ENCODE results near the gene ADRA2C. TPM values are rescaled to one million over a fixed set of nuclear protein-coding genes. Genes with fewer than 3 reads are reported as not detected.

The ADRA2C gene
- not detected in 2 replicates for total RNA-seq

DNA sequence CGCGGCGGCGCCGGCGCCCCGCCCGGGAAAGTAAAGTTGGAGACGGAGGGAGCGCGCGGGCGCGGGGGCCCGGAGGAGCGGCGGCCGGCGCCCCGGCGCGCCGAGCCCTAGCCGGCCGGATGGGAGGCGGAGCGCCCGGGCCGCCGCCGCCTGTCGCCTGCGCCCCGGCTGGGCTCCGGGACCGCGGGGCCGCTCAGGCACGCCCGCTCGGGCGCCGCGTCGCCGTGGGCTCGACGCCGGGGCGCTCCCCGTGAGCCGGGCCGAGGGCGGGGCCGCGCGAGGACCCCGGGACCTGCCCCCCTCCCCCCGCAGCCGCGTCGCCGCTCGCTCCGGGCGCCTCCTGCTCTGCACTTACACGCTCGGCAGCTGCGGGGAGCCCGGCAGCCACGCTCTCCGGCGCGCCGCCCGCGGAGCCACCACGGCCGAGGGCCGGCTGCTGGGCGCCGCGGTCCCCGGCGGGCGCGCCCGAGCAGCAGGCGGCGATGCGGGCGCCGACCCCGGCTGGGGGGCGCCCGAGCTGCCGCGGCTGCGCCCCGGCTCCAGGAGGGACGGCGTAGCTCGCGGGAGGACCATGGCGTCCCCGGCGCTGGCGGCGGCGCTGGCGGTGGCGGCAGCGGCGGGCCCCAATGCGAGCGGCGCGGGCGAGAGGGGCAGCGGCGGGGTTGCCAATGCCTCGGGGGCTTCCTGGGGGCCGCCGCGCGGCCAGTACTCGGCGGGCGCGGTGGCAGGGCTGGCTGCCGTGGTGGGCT, at the start of gene ADRA2C:
Gene ADRA2C (plus strand): TSS at position 350 of the 749 bp plus-strand sequence. CDS start 222 bp downstream, at position 572.
- intact Hi-C loops (cut with micrococcal nuclease): no loop called here

DNA sequence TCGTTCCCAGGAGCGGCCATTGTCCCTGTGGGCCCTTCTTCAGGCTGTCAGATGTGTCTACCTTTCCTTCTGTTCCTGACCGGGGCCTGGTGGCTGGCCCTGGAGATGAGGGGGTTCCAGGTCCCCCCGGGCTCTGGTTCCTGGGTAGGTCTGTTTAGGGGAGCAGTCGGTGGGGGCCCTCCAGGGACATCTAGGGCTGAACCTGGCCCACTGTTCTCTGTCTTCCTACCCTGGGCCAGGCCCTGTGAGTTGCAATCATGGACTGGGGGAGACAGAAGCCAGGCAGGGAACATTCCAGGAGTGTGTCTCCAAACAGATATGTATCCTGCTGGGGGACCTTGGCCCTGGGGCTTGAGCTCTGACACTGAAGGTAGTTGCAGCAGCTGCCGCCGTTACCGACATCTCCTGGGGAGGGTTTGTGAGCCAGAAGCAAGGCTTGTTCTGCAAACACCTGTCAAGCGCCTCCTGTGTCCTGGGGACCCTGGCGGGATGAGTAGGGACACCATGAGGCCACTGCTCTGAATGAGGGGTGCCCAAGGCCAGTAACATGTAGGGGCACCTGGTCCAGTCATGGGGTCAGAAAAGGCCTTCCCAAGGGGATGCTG, 49.5 kb upstream of the ADRA2C start:
- intact Hi-C loops (cut with micrococcal nuclease): no loop called here

DNA sequence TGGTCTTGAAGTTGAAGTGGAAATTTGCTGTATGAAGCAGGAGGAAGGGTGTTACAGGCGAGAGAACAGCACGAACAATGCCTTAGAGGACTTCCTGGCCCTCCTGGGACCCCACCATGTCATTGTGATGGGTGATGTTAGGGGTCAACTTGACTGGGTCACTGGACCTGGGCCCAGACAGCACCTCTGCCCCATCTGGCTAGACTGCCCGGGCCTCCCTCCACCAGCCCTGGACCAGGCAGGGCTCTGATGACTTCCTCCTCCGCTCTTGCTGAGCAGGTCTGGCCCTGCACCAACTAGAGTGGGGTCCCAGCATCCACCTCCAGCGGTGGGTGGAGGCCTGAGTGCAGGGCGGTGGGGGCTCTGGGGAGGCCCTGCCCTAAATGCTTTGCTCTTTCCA, 48.9 kb upstream of the ADRA2C start:
- intact Hi-C loops (cut with micrococcal nuclease): no loop called here

DNA sequence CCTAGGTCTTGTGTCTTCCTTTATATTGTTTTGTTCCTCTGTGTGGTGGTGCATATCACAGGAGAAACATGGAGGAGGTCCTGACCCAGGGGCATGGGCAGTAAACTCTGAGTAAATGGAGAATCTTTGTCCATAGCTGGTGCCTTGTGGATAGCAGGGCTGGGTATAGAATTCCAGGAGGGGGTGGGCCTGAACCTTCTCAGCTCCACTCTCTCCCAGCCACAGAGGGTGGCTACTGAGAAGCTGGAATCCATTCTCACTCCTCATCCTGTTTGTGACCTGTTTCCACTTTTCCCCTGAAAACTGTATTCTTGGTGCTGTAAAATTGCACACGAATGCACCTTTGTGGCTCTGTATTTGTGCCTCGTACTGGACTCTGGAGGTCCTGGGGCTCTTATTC, 47.7 kb upstream of the ADRA2C start:
- intact Hi-C loops (cut with micrococcal nuclease): no loop called here

DNA sequence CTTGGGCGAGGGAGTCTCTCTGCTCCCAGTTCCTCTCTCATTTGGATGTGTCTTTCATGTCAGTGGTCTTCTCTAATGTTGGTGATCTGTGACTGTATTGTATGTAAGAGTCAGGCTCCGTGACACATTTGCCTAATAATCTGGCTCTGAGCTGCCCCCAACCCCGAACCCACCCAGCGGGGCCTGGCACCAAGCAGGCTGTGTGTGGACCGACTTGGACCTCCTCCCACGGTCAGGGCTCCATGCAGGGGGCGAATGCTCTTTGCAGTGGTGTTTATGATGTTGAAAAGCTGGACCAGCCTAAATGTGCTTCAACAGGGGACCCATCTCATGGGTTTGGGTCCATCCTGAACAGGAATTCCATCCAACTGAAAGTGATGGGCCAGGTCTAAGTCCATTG, 47.0 kb upstream of the ADRA2C start:
- intact Hi-C loops (cut with micrococcal nuclease): no loop called here

DNA sequence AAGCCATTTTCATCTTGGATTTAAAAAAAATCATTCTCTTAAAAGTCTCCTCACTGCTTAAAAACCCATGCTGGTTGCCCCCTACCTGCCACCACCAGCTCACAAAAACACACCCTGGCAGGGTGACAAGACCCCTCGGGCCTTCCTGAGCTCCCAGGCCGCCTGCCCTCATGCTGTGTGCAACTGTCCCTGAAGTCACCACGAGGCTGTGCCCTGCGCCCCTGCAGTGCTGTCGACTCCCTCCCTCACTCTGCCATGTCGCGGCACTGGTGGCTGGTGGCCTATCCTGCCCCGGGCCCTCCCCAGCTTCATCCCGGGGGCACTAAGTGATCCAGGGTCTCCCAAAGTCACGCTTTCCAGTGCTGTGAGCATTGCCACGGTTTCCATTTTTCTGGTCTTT, 46.3 kb upstream of the ADRA2C start:
- intact Hi-C loops (cut with micrococcal nuclease): no loop called here

DNA sequence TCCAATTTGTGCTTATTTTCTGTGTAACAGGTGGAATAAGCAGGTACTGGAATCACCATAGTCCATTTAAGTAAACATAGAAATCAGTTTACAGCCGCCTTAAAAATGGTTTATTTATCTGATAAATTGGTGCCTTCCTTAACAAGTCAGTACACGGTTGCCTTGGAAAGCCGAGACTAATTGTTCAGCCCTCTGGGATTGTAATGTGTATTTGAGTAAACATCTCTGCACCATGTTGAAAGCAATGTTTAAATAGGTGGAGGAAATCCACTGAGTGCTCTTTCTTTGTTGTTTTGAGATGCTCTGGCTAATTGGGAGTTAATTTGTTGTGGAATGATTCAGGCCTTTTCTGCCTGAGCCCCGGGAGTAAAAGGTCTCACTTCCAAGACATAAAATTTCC, 45.7 kb upstream of the ADRA2C start:
- intact Hi-C loops (cut with micrococcal nuclease): no loop called here

DNA sequence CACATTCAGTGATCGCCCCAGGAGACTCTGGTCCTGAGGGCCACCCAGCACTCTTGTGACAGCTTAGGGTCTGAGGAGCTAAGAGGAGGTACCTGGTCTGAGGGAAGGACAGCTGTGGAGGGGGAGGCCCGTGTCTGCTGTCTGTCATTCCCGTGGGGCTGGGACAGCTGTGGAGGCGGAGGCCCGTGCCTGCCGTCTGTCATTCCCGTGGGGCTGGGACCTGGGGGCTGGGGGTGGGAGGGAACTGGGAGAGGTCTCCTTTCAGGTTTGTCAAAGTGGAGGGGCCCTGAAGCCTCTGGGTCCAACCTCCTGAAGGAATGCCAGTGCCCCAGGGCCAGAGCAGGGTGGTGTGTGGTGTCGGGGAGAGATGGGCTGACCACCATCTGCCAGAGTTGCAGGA, 45.0 kb upstream of the ADRA2C start:
- intact Hi-C loops (cut with micrococcal nuclease): no loop called here

DNA sequence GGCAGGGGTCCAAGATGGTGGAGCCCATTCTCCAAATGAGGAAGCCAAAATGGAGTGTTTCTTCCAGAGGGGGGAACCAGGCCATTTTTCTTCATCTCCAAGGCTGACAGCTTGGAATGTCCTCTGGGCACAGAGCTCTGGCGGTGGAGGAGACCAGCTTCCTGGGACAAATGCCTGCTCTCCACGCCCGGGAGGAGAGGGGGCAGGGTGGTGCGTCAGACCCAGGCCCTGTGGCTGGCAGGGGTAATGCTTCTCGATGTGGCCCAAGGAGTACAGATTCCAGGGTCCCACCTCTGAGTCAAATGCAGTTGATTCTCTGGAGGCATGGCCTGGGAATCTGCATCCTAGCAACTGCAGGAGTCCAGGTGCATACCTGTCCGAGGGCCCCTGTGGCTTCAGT, 44.6 kb upstream of the ADRA2C start:
- intact Hi-C loops (cut with micrococcal nuclease): no loop called here

DNA sequence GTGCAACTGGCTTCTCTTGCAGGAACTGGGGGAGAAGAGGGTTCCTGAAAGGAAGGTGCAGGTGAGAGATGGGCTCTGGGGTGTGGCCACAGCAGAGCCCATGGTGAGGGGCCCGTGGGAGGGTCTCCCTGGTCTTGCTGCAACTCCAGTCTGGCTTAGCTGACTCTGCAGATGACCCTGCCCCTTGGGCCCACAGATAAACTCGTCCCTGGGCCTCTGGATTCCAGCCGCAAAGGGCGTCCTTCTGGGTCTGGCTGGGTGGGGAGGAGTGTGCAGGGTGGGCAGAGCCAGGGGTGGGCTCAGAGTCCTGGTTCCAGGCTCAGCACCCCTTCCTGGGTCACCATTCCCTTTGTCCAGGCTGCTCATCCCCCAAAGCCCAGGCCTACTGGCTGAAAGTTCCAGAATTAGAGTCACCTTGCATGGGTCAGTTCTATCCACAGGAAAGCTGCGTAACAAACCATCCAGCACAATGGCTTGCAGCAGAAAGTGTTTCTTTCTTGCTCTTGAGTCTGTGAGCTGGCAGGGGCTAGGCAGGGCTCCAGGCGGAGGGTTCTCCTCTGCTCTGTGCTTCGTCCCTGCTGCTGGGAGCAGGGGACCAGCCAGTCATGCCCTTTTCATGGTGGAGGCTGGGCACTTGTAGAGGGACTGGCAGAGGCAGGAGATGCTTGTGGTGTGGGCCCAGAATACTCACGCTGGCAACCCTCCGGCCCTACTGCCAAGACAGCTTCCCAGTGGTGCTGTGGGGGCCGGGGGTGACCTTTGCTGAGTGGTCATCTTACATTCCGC, 43.5 kb upstream of the ADRA2C start:
- intact Hi-C loops (cut with micrococcal nuclease): no loop called here

DNA sequence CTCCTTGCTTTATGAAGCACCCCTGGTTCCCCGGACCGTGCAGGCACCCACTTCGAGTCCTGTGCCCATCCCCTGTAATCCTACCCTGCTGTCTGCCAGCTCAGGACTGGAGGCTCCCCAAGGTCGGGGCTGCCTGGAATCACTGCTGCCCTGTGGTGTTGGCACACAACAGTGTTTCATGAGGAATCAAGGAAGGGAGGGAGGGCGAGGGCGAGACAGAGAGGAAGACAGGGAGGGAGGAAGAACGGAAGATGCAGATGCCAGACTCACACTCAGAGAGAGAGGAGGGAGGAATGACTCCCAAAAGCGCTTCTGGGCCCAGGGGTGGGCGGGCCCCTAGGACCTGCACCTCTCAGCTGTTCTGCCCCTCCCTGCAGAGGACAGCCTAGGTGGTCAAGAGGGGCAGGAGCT, 42.9 kb upstream of the ADRA2C start:
- intact Hi-C loops (cut with micrococcal nuclease): no loop called here

DNA sequence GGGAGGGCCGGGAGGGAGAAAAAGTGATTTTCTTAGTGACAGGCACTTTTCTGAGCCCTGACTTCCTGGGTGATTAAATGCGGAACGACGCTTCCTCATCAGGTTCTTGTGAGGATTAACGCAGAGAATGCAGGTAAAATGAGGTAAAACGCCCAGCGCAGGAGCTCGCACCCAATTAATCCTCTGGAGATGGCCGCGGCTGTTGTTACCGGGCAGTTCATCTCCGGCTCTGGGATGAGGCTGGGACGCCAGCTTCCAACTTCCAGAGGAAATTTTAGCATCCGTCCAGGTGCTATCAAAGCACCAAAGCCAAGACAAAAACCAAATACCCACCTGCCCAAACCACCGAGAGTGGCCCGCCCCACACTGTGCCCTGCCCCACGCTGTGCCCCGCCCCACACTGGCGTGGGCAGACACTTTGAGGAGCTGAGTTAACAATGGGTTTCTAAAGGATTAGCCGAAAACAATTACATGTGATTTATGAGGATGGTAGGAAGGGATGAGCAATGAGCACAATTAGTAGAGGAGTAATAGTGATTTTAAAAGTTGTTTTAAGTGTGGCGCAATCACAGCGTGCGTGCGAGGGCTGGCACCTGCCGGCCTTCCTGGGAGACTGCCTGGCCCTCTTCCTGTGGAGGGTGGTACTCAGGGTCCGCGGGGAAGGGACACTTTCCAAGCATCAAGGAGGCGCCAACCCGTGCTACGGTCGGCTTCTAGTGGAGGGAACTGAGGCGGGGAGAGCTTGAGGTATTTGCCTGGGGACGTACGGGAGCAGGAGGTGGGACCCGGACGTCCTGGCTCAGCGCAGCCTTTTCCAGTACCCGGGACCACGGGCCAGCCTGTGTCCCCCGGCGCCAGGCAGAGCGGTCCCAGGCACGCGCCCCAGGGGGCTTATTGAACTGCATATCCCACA, 41.6 kb upstream of the ADRA2C start:
- intact Hi-C loops (cut with micrococcal nuclease): no loop called here

DNA sequence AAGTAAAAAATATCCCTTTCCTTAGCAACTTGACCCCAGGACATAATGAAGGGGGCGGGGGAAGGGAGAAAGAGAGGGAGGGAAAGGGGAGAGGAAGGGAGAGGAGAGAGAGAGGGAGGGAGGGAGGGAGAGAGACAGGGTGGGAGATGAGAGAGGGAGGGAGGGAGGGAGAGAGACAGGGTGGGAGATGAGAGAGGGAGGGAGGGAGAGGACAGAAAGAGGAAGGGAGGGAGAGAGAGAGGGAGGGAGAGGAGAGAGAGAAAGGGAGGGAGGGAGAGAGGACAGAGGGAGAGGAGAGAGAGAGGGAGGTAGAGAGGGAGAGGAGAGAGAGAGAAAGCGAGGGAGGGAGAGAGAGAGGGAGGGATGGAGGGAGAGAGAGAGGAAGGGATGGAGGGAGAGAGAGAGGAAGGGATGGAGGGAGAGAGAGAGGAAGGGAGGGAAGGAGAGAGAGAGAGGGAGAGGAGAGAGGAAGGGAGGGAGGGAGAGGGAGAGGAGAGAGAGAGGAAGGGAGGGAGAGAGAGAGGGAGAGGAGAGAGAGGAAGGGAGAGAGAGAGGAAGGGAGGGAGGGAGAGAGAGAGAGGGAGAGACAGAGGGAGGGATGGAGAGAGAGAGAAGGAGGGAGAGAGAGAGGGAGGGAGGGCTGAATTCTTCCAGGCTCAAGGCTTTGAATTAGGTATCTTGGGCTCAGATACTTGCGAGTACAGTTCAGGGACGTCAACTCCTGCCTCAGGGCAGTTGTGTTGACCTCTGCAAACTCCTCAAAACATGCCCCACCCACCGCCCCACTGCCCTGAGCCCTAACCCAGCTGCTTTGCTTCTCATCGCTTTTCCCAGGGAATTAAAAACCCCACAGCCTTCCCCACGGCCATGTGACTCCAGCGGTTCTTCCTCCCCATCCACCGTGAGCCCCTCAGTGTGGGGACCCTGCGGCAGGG, 40.0 kb upstream of the ADRA2C start:
- intact Hi-C loops (cut with micrococcal nuclease): no loop called here

DNA sequence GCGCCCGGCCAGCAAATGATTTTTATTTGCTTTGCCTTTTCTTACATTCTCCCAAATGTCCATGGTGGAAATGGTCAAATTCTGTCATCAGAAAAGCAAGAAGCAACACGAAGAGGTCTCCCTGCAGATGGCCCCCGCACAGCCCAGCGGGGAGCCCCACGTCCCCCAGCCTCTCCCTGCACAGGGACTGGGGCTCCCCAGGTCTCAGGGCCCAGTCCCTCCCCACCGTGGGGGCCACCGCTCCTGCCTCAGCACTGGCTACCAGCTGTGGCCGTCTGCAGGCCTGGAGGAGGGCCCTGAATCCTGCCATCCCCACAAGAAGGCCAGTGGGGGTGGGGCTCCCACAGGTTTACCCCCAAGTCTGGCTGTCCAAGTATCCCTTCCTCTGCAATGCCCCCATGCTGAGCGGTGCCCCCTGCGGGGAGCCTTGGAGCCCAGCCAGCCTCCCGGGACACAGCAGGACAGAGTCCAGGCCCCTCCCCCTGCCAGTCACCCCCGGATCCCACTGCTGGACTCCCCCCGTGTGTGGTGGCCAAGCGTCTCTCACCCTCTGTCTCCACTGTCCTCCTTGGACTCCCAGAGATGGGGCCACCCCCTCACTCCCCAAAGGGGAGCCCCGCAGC, 38.2 kb upstream of the ADRA2C start:
- intact Hi-C loops (cut with micrococcal nuclease): no loop called here

DNA sequence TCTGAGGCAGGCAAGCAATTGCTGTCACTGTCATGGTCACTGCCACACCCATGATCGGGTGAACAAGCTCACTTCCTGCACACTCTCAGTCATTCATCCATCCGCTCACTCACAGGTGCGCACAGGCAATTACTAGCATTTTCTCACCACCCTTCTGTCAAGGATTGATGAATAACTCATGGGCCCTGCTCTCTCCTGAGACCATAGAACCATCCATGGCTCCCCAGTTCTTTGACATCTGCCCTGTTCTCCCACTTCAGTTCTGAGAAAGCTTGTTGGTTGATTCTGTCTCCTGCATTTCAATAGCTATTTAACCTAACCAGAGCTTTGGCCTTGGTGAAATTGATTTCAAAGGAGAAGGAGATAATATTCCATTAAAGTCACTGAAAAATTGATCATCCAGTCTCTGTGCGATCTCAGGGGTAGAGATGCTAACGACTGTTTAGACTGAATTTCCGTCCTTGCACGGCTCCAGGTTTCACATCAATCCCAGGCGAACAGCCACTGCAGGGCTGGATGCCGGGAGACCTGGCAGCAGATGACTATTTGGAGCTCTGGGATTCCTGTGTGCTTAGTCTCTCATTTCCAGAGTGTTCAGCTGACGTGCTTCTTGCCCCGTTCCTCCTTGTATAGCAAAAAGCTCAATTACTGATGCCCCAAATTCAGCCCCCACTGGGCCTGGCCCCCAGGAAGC, 36.9 kb upstream of the ADRA2C start:
- intact Hi-C loops (cut with micrococcal nuclease): no loop called here

DNA sequence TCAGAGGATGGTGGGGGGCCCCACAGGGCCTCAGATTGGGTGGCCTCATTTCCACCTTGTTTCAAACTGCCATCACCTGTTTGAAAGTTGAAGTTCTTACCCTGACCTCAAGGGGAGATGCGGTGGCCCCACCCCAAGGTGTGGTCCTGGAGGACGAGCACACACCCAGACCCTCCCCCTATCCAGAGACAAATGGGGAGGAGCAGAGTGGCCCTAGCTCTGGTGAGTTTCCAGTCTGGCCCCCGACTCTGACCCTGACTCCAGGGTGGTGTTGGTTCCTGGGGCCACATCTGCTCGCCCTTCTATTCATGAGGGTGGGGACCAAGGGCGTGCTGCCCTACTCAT, 36.3 kb upstream of the ADRA2C start:
- intact Hi-C loops (cut with micrococcal nuclease): no loop called here

DNA sequence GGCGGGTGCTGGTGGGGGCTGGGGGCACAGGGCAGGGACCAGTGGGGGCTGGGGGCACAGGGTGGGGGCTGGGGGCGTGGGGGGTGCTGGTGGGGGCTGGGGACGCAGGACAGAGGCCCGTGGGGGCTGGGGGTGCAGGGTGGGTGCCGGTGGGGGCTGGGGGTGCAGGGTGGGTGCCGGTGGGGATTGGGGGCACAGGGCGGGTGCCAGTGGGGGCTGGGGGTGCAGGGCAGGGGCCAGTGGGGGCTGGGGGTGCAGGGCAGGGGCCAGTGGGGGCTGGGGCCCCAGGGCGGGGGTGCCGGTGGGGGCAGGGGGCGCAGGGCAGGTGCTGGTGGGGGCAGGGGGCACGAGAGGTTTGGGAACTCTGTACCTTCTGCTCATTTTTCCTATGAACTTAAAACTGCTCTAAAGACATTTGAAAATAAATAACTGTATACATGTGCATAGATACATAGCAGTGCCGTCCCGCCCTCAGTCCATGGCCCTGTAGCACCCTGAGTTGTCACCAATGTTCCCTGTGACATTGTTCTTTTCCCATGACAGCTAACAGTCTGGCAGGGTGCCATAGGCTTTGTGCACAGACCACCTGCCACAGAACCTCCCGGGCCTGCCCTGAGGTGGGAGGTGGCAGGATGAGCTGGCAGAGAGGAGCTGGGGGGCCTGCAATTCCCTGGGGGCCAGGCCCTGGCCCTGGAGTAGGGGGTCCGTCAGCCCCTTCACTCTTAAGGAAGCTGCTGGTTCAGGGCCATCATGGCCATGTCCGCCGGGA, 35.6 kb upstream of the ADRA2C start:
- intact Hi-C loops (cut with micrococcal nuclease): no loop called here
